ENCODE data around the gene ZNF827. TPM values are rescaled to one million over a fixed set of nuclear protein-coding genes. Genes with fewer than 3 reads are reported as not detected.

The ZNF827 gene
- total RNA-seq, 3 donors from 2014 or later: 18.6 to 21.1 (median 19.0) TPM

GRCh38 chr4:145884775-145885174 lies 53.8 kb downstream of the ZNF827 start:
- Histone ChIP-seq H3K9me3 (no peaks in the 10 kb centered on the region), H3K4me1 (peaks cover 0 to 2% of the 10 kb centered on the region in 2 donors), H3K4me3 (no peak overlapping the region), H3K36me3 (no peaks in the 10 kb centered on the region), H3K27me3 (no peaks in the 10 kb centered on the region), H3K27ac (no peak overlapping the region)
- TF ChIP-seq POLR2AphosphoS5 (IDR thresholded peaks at IDR 0.05) (no peak), CTCF (IDR thresholded peaks at IDR 0.05) (no peak), POLR2A (IDR thresholded peaks at IDR 0.05) (no peak)
- intact Hi-C loops (cut with DNase I; ENCODE audit: low total_unique reads): loop anchor here (5.0 kb wide), 1 partner anchor 152 kb away; no protein-coding TSS in a partner anchor
- no peak for DNase-seq (ENCODE audit: low spot score in 2 of 2)

- Histone ChIP-seq H3K36me3 (no peaks in the 10 kb centered on the region), H3K4me1 (peaks cover 5 to 15% of the 10 kb centered on the region in 2 donors), H3K27me3 (no peaks in the 10 kb centered on the region), H3K9me3 (no peaks in the 10 kb centered on the region), H3K4me3 (no peak overlapping the region), H3K27ac (no peak overlapping the region)
- intact Hi-C loops (cut with DNase I; ENCODE audit: low total_unique reads): no loop called here
- no peak for DNase-seq (ENCODE audit: low spot score in 2 of 2)
- TF ChIP-seq POLR2AphosphoS5 (IDR thresholded peaks at IDR 0.05) (no peak), CTCF (IDR thresholded peaks at IDR 0.05) (no peak), POLR2A (IDR thresholded peaks at IDR 0.05) (no peak)
Measured at GRCh38 chr4:145883101-145883694, 55.4 kb downstream of the ZNF827 start.

GRCh38 chr4:145882604-145883003 lies 56.0 kb downstream of the ZNF827 start:
- intact Hi-C loops (cut with DNase I; ENCODE audit: low total_unique reads): no loop called here
- no peak overlapping the region for H3K4me3 ChIP-seq
- H3K27ac ChIP-seq: peak overlapping the region in 1 of 2 donors; percentile 64
- H3K9me3 ChIP-seq: no peaks in the 10 kb centered on the region
- H3K4me1 ChIP-seq: peaks cover 5 to 15% of the 10 kb centered on the region in 2 donors
- no peak for DNase-seq (ENCODE audit: low spot score in 2 of 2)
- no peak for TF ChIP-seq POLR2AphosphoS5 (IDR thresholded peaks at IDR 0.05)
- H3K36me3 ChIP-seq: no peaks in the 10 kb centered on the region
- no peaks in the 10 kb centered on the region for H3K27me3 ChIP-seq

GRCh38 chr4:145881989-145882388 lies 56.6 kb downstream of the ZNF827 start:
- Histone ChIP-seq H3K36me3 (no peaks in the 10 kb centered on the region), H3K4me1 (peaks cover 5 to 15% of the 10 kb centered on the region in 2 donors), H3K27ac (peak overlapping the region; percentile 20 to 64), H3K27me3 (no peaks in the 10 kb centered on the region), H3K9me3 (no peaks in the 10 kb centered on the region), H3K4me3 (peak overlapping the region in 1 of 3 donors; percentile 7)
- no peak for TF ChIP-seq POLR2A (IDR thresholded peaks at IDR 0.05)
- TF ChIP-seq CTCF (IDR thresholded peaks at IDR 0.05): no peak
- no peak for TF ChIP-seq POLR2AphosphoS5 (IDR thresholded peaks at IDR 0.05)
- peak; percentile 67 to 85 for DNase-seq (ENCODE audit: low spot score in 2 of 2)
- intact Hi-C loops (cut with DNase I; ENCODE audit: low total_unique reads): no loop called here

GRCh38 chr4:145881576-145881975 lies 57.0 kb downstream of the ZNF827 start:
- peak overlapping the region; percentile 20 to 64 for H3K27ac ChIP-seq
- no peaks in the 10 kb centered on the region for H3K36me3 ChIP-seq
- intact Hi-C loops (cut with DNase I; ENCODE audit: low total_unique reads): no loop called here
- no peaks in the 10 kb centered on the region for H3K9me3 ChIP-seq
- peaks cover 5 to 15% of the 10 kb centered on the region in 2 donors for H3K4me1 ChIP-seq
- DNase-seq (ENCODE audit: low spot score in 2 of 2): no peak
- H3K4me3 ChIP-seq: peak overlapping the region in 1 of 3 donors; percentile 7
- no peaks in the 10 kb centered on the region for H3K27me3 ChIP-seq
- TF ChIP-seq CTCF (IDR thresholded peaks at IDR 0.05) (no peak), POLR2A (IDR thresholded peaks at IDR 0.05) (no peak), POLR2AphosphoS5 (IDR thresholded peaks at IDR 0.05) (no peak)
